ENCODE measurements around the gene CTTNBP2NL.
"Not testable (repeated sequence)": the region's sequence is repeated elsewhere in the genome, so short reads cannot be mapped to it uniquely, and the experiment has no call there.

Gene CTTNBP2NL

GRCh38 chr1:112431038-112431437 is 35.0 kb downstream of the CTTNBP2NL start:
- DNase-seq: no peak

GRCh38 chr1:112435448-112435847 is 39.4 kb downstream of the CTTNBP2NL start:
- DNase-seq: no peak

- no peak for DNase-seq
Measured at GRCh38 chr1:112436384-112437156, 40.6 kb downstream of the CTTNBP2NL start.

- DNase-seq: not testable (repeated sequence)
Measured at GRCh38 chr1:112438156-112438555, 42.1 kb downstream of the CTTNBP2NL start.

GRCh38 chr1:112439592-112439991 is 43.6 kb downstream of the CTTNBP2NL start:
- DNase-seq: no peak

- DNase-seq: no peak
Measured at GRCh38 chr1:112440574-112440973, 44.6 kb downstream of the CTTNBP2NL start.

- no peak for DNase-seq
Measured at GRCh38 chr1:112444269-112444668, 48.3 kb downstream of the CTTNBP2NL start.

- no peak for DNase-seq
Measured at GRCh38 chr1:112445596-112445995, 49.6 kb downstream of the CTTNBP2NL start.

GRCh38 chr1:112446411-112446810 is 50.4 kb downstream of the CTTNBP2NL start:
- DNase-seq: no peak

GRCh38 chr1:112448904-112449629 is 53.1 kb downstream of the CTTNBP2NL start:
- no peak for DNase-seq

GRCh38 chr1:112449630-112449983 is 53.6 kb downstream of the CTTNBP2NL start:
- DNase-seq: no peak

- no peak for DNase-seq
Measured at GRCh38 chr1:112450773-112451172, 54.8 kb downstream of the CTTNBP2NL start.

- DNase-seq: not testable (repeated sequence)
Measured at GRCh38 chr1:112451301-112451700, 55.3 kb downstream of the CTTNBP2NL start.

GRCh38 chr1:112453876-112454275 is 57.9 kb downstream of the CTTNBP2NL start:
- no peak for DNase-seq

- DNase-seq: no peak
Measured at GRCh38 chr1:112454316-112454715, 58.3 kb downstream of the CTTNBP2NL start.

GRCh38 chr1:112457241-112457640 is 61.2 kb downstream of the CTTNBP2NL start:
- DNase-seq: no peak

GRCh38 chr1:112457955-112458354 is 61.9 kb downstream of the CTTNBP2NL start:
- DNase-seq: no peak

GRCh38 chr1:112458756-112459155 is 62.7 kb downstream of the CTTNBP2NL start:
- DNase-seq: no peak

GRCh38 chr1:112460615-112461014 is 64.6 kb downstream of the CTTNBP2NL start:
- DNase-seq: no peak

- DNase-seq: no peak
Measured at GRCh38 chr1:112461200-112461871, 65.3 kb downstream of the CTTNBP2NL start.

GRCh38 chr1:112462953-112463279 is 66.9 kb downstream of the CTTNBP2NL start:
- DNase-seq: no peak

GRCh38 chr1:112464501-112464900 is 68.5 kb downstream of the CTTNBP2NL start:
- DNase-seq: no peak

- DNase-seq: no peak
Measured at GRCh38 chr1:112465122-112465521, 69.1 kb downstream of the CTTNBP2NL start.

GRCh38 chr1:112466078-112466660 is 70.2 kb downstream of the CTTNBP2NL start:
- peak; percentile 92 for DNase-seq
